ENCODE measurements around the gene IL11RA. TPM values are rescaled to one million over a fixed set of nuclear protein-coding genes. Genes with fewer than 3 reads are reported as not detected.

The IL11RA gene
- total and polyA plus RNA-seq, 2 of the 8 experiments (the other 6 are each of a cell fraction or from before 2014, with no cell fraction given): 5.5 to 9.1 TPM

DNA sequence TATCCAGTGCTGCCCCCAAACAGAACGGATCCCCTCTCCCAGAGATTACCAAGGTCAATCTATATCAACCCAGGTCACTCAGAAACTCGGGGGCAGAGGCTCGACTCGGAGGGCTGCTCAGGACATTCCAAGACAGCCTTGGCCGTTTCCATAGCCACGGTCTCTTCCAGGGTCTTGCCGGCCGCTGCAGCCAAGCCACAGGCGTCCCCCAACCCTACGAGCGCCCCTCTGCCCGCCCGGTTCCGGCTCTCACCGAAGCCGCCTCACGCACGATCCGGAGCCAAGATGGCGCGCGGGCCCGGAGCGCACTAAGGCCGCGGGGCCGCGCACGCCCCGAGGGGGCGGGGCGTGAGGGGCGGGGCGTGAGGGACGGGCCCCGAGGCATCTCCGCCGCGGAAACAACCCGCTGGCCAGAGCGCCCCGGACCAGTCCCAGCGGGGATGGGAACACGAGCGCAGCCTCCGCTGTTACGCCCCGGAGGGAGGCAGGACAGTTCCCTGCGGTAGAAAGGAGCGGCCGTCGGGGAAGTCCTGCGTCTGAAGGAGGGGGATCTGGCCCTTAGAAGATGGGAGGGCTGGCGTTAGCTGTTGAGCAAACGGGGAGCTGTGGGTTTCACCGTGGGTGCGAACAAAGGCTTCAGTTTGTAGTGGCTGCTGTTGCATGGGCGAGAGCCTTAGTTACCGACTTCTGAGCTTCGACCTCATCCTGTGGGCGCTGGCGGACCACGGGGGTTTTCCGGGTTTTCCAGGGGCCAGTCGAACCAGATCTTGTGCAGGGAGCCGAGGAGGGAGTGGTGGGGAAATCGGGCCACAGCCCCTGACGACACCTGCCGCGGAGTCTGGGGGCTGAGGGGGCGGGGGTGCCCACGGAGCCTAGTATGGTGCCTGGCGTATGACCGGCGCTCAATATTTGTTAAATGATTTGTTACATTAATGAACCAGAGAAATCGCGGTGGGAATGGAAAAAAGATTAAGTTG, 39.9 kb upstream of the IL11RA start, which contains the start of gene RPP25L (continued):
- TF ChIP-seq E2F6 (IDR thresholded peaks at IDR 0.05) (peak; percentile 36), KDM5A (IDR thresholded peaks at IDR 0.05; ENCODE audit: low read length) (no peak), TAF1 (IDR thresholded peaks at IDR 0.05; ENCODE audit: low read depth, low read length) (peak; percentile 83), ZNF274 (IDR thresholded peaks at IDR 0.05; ENCODE audit: borderline replicate concordance, extremely low read depth, low read length) (no peak), ASH2L (IDR thresholded peaks at IDR 0.05; ENCODE audit: low read length) (peak; percentile 29), RBBP5 (IDR thresholded peaks at IDR 0.05; ENCODE audit: borderline replicate concordance, low read depth, low read length) (peak; percentile 29; the same call in 1 of the 2 replicates), RNF2 (IDR thresholded peaks at IDR 0.05; ENCODE audit: borderline replicate concordance, low read depth, low read length, missing control alignments, poor library complexity, severe bottlenecking) (no peak), CEBPB (IDR thresholded peaks at IDR 0.05; ENCODE audit: low read depth, low read length) (no peak), SIN3A (conservative IDR thresholded peaks at IDR 0.05 in 1 of 2, IDR thresholded peaks at IDR 0.05 in 1 of 2; ENCODE audit: low read depth in 1 of 2, low read length in 2 of 2) (0 out of 4 replicates have a peak, but pooled peaks of 1 of the 2 experiments have one; percentile 45), SIRT6 (IDR thresholded peaks at IDR 0.05; ENCODE audit: low read length) (no peak), PHF8 (conservative IDR thresholded peaks at IDR 0.05; ENCODE audit: low read depth, low read length) (peak; percentile 86), POLR2A (IDR thresholded peaks at IDR 0.05; ENCODE audit: control extremely low read depth in 1 of 2, low read depth in 2 of 2, low read length in 2 of 2) (peak in 1 of 2 experiments; percentile 44; a peak in 1 of 3 replicates)
- TF ChIP-seq, protein P1, sequence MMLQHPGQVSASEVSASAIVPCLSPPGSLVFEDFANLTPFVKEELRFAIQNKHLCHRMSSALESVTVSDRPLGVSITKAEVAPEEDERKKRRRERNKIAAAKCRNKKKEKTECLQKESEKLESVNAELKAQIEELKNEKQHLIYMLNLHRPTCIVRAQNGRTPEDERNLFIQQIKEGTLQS (IDR thresholded peaks at IDR 0.05; ENCODE audit: insufficient read depth, low read depth, low read length): no peak

Measured in H1 (cell line).